Measurements from ENCODE around the gene STXBP5. TPM values are rescaled to one million over a fixed set of nuclear protein-coding genes. Genes with fewer than 3 reads are reported as not detected.

The STXBP5 gene
- polyA plus RNA-seq, 4 donors: 16.6 to 18.3 (median 17.1) TPM

DNA sequence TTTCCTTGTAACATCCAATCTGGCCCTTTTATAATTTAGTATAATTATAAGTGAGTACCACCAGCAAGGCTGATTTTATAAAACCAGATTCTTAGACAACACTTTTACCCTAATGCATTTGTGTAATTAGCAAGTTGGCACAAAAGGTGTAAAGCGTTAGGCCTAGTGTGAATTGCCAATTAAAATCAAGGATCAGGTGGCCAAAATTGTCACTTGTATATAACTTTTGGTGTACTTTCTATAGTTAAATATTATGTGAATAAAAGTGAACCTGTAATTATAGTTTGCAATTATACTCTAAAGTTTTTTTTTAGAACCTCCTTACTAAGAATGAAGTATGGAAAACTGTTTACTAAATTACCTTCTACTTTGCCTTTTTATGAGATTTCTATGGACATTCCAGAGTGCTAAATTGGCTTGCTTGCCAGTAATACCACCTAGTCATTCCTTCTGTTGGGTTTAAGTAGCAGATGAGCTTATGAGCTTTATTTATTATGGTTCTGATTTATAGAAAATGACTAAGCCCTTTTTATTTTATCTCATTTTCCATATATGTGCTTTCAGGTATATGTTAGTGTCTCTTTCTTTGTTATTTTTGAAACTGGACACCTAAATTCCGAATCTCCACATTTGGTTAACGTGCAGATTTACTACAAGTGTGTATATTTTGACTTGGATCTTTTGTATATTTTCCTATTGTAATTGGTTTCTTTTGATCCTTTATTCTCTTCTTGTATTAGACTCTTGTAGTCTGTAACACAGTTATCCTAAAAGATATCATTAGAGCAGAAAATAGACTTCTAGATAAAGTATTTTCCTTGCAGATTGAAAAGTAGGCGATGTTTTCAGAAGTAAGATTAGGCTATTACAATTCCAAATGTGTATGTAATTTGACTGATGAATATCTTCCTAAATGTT is 3.9 kb downstream of the STXBP5 start:
- no peak for DNase-seq (ENCODE audit: low read depth in 4 of 4, low spot score in 3 of 4)

GRCh38 chr6:147209762-147210449 is 5.7 kb downstream of the STXBP5 start:
- DNase-seq (ENCODE audit: low read depth in 4 of 4, low spot score in 3 of 4): no peak

DNA sequence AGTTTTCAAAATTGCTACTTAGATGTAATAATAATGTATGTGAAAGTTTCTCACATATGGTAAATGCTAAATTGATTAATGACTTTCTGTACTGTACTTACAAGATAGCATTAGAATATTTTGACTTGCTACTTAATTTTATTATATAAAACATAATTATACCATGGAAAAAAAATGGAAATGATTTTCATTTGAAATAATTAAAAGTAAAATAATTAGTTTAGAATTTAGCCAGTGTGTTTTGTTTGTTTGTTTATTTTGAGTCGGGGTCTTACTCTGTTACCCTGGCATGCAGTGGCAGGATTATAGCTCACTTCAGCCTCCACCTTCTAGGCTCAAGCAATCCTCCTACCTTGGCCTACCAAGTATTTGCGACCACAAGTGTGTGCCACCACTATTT is 7.1 kb downstream of the STXBP5 start:
- no peak for DNase-seq (ENCODE audit: low read depth in 4 of 4, low spot score in 3 of 4)

DNA sequence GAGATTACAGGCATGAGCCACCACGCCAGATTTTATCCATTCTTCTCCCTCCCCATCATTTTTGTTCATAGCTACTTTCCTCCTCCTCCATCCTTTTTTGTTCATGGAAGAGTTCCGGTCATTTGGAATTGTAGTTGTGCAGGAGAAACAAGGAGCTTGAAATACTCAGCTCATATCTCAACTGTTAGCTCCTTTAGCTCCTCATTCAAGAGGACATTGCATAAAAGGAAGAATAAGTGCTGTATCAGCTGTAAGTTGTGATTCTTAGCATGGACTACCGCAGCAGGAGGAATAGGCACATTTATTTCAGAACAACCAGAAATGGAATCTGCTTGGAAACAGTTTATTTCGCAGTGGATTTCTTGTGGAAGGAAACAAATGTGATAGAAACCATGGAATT is 7.6 kb downstream of the STXBP5 start:
- no peak for DNase-seq (ENCODE audit: low read depth in 4 of 4, low spot score in 3 of 4)

DNA sequence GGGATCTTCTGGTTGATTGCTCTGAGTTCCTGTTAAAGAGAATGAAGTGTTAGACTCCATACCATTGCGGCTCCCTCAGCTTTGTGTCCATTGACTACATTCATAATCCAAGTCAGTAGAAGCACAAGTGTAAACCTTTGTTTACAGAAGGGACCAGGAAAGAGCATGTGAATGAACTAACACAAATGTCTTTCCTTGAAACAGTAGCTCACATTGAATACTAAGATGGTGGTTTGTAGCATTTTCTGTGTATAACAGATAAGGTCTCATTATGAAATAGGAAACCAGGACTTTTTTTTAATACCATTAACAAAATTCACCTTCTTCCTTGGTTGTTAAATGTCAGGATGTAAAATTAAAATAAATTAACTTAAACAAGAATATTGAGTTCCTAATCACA is 8.4 kb downstream of the STXBP5 start:
- DNase-seq (ENCODE audit: low read depth in 4 of 4, low spot score in 3 of 4): no peak

DNA sequence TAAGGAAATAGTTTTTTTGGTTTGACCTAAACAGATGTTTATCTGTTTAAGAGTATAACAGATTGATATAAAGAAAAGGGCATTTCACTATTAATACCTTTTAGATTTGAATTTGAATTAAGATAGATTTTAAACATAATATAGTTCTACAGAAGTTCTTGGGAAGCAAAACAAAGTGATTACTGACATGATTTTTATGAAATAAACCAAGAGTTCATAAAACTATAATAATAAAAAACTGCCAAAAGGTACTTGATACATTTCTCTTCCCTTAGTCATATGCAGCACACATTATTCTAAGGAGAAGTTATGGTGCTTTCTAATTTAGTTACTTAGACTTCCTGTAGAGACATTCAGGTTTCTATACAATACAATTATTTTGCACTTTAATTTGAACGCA is 9.6 kb downstream of the STXBP5 start:
- DNase-seq (ENCODE audit: low read depth in 4 of 4, low spot score in 3 of 4): no peak

DNA sequence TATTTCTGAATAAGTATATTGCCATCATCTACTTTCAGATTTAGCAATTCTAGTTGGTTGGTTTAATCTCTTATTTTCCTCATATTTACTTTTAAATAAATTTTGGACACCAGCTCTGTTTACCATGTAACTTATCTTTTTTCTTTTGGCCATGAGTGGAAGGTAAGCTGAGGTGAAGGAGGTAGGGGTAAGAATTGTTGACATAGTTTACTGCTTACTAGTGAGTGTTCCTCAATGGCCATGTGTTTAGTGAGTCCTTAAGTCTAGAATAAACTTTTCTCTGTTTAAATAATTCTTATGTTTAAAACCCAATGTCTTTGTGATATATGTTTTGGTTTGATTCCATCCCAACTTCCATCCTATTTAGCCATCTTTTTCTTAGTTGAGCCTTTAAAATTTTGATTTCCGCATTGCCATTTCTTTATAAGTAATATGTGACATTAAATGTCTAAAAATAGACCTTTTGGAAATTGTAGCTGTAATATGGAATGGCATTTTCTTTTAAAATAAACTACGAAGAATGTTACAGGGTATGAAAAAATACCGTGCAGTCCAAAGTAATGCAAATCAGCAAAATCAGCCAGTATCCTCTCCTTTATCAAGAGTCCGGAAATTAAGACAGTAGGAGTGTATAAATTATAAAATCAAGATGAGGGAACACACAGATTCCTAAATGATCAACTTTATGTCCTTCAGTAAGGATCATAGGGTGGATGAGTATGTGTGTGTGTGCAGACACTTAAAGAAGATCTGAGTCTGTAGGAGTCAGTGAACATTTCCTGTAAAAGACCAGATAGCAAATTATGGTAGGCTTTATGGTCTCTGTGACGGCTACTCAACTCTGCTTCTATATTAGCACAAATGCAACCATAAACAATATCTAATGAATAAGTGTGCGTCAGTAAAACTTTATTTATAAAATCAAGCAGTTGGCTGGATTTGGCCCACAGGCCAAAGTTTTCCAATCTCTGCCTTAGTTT is 10.3 kb downstream of the STXBP5 start:
- DNase-seq (ENCODE audit: low read depth in 4 of 4, low spot score in 3 of 4): no peak

- no peak for DNase-seq (ENCODE audit: low read depth in 4 of 4, low spot score in 3 of 4)
These were observed 12.7 kb downstream of the STXBP5 start for GRCh38 chr6:147216915-147217314.

- DNase-seq (ENCODE audit: low read depth in 4 of 4, low spot score in 3 of 4): no peak
These were observed 13.7 kb downstream of the STXBP5 start for GRCh38 chr6:147217840-147218404.

DNA sequence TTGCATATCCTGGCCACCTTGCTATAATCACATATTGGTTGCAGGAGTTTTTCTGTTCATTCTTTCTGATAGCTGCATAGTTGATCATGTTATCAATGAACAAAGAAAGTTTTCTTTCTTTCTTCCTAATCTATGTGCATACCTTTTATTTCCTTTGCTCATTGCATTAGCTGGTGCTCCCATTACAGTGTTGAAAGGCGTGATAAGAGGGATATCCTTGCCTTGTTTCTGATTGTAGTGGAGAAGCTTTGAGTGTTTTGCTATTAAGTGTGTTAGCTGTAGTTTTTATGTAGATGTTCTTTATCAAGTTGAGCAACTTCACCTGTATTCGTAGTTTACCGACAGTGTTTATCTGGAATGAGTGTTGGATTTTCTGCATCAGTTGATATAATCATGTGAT is 14.6 kb downstream of the STXBP5 start:
- DNase-seq (ENCODE audit: low read depth in 4 of 4, low spot score in 3 of 4): no peak

DNA sequence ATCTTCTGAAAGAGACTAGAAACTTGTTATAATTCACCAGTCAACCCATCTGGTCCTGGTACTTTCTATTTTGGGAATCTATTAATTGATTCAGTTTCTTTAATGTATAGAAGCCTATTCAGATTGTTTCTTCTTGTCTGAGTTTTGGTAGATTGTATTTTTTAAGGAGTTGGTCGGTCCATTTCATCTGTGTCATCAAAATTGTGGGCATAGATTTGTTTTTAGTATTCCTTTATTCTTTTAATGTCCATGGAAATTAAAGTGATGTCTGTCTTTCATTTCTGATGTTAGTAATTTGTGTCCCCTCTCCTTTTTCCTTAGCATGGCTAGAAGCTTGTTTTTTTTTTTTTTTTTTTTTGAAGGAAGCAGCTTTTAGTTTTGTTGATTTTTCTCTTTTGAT is 15.2 kb downstream of the STXBP5 start:
- no peak for DNase-seq (ENCODE audit: low read depth in 4 of 4, low spot score in 3 of 4)

DNA sequence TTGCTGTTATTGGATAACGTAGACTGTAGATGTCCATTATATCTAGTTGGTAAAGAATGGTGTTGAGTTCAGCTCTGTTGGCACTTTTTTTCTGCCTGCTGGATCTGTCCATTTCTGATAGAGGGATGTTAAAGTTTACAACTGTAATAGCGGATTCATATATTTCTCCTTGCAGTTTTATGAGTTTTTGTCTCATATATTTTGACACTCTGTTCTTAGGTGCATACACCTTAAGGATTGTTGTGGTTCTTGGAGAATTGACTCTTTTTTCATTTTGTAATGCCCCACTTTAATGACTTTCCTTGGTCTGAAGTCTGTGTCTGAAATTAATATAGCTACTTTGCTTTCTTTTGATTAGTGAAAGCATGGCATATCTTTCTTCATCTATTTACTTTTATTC is 16.1 kb downstream of the STXBP5 start:
- DNase-seq (ENCODE audit: low read depth in 4 of 4, low spot score in 3 of 4): no peak

- no peak for DNase-seq (ENCODE audit: low read depth in 4 of 4, low spot score in 3 of 4)
These were observed 17.5 kb downstream of the STXBP5 start for GRCh38 chr6:147221739-147222138.

DNA sequence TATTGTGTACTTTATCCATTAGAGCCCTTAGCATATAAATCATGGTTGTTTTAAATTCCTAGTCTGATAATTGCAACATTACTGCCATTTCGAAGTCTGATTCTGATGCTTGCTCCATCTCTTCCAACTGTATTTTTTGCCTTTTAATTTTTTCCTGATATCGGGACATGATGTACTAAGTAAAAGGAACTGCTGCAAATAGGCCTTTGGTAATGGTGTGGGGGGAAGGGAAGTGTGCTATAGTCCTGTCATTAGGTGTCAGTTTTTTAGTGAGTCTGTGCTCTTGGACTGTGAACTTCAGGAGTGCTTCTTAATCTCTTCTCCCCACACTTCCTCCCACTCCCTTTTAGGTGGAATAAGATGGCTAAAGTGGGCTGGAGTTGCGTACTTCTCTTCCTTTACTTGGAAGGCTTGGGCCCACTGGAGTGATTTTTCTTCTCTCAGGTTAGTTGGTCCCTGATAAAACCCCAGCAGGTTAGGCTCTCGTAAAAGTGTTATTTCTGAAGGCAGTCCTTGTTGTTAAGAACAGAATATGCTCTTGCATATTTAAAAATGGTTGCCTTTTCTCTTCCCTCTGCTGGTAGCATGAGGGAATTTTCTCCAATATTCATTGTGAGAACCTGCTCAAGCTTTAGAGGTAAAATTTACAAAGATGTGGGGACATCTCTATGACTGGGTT is 18.1 kb downstream of the STXBP5 start:
- no peak for DNase-seq (ENCODE audit: low read depth in 4 of 4, low spot score in 3 of 4)

DNA sequence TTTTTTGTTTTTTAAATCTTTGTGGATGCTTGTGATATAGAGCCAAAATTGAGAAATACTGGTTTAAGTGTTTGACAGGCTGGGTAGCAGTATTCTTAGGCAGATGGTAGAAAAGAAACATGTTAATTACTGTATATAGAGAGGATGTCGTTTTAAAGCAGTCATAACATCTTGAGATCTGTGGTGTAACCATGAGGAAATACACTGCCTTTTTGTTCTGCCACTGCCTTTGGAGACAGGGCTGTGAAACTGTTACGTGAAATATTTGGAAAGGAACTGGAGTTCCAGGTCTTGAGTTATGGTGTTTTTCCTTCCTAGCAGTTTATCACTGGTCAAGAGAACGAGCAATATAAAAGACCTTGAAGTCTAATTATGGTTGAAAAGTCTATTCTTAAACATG is 19.5 kb downstream of the STXBP5 start:
- no peak for DNase-seq (ENCODE audit: low read depth in 4 of 4, low spot score in 3 of 4)

- no peak for DNase-seq (ENCODE audit: low read depth in 4 of 4, low spot score in 3 of 4)
These were observed 22.0 kb downstream of the STXBP5 start for GRCh38 chr6:147226163-147226724.

DNA sequence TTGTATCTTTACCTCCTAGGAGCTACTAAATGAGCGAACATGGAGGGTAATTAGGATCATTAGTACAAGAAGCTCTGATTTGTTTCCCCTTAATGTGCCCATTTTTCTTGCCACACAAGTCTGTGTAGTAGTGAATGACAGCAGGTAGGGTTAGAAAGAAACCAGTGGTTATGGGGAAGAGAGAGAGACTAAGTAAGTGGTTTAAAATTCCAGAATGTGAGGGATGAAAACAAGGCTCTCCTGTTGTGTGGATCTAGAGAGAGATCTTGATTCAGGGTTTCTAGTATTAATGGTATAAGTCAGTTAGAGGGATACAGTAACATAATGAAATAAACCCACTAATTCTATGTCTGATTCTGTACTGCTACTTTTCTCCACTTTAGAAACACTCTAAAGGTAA is 22.7 kb downstream of the STXBP5 start:
- DNase-seq (ENCODE audit: low read depth in 4 of 4, low spot score in 3 of 4): no peak

- no peak for DNase-seq (ENCODE audit: low read depth in 4 of 4, low spot score in 3 of 4)
These were observed 23.6 kb downstream of the STXBP5 start for GRCh38 chr6:147227770-147228320.

DNA sequence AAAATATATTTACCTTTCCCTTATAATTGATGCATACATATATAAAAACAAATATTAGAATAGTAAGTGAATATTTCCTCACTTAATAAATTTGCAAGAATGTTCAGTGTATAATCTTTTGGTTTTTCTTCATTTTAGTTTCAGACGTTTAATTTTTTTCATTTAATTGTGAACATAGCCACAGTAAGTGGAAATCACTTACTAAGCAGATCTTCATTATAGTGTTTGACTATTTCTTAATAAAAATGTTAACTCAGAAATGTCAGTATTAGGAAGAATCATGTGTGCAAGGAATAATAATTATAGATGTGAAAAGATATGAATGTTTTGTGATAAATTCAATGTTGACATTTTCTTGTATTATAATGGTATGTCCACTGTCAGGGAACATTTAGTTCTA is 27.4 kb downstream of the STXBP5 start:
- no peak for DNase-seq (ENCODE audit: low read depth in 4 of 4, low spot score in 3 of 4)
